NCI-H128 (cell line): ENCODE data around the gene MOXD1.

Experiments used
- DNase-seq: peaks from one replicate; lab custom pipeline; 2025; ENCODE audit not compliant: unreplicated experiment; lab: John Stamatoyannopoulos, UW

Gene MOXD1

GRCh38 chr6:132400883-132401617, at the start of gene MOXD1:
MOXD1 (minus strand) TSS chr6:132401475; CDS start chr6:132401426, 49 bp downstream.
- DNase-seq = no peak

GRCh38 chr6:132446855-132447241, 45.6 kb upstream of the MOXD1 start:
- no peak for DNase-seq

- no peak for DNase-seq
Observed at GRCh38 chr6:132446141-132446854, 45.0 kb upstream of the MOXD1 start.

- DNase-seq = no peak
Observed at GRCh38 chr6:132445201-132445951, 44.1 kb upstream of the MOXD1 start.

- DNase-seq = no peak
Observed at GRCh38 chr6:132443206-132443605, 41.9 kb upstream of the MOXD1 start.

- no peak for DNase-seq
Observed at GRCh38 chr6:132430110-132430509, 28.8 kb upstream of the MOXD1 start.

- no peak for DNase-seq
Observed at GRCh38 chr6:132425176-132425575, 23.9 kb upstream of the MOXD1 start.

- DNase-seq = no peak
Observed at GRCh38 chr6:132423839-132424238, 22.6 kb upstream of the MOXD1 start.

GRCh38 chr6:132418235-132418965, 17.1 kb upstream of the MOXD1 start:
- DNase-seq = no peak

GRCh38 chr6:132414761-132415160, 13.5 kb upstream of the MOXD1 start:
- no peak for DNase-seq

- no peak for DNase-seq
Observed at GRCh38 chr6:132414322-132414721, 13.0 kb upstream of the MOXD1 start.

GRCh38 chr6:132413499-132413802, 12.2 kb upstream of the MOXD1 start:
- DNase-seq = no peak

- no peak for DNase-seq
Observed at GRCh38 chr6:132412656-132413498, 11.6 kb upstream of the MOXD1 start.

GRCh38 chr6:132411296-132411695, 10.0 kb upstream of the MOXD1 start:
- no peak for DNase-seq

- DNase-seq = no peak
Observed at GRCh38 chr6:132410830-132411229, 9.6 kb upstream of the MOXD1 start.

GRCh38 chr6:132405143-132405915, 4.1 kb upstream of the MOXD1 start:
- DNase-seq = no peak

GRCh38 chr6:132404736-132405135, 3.5 kb upstream of the MOXD1 start:
- DNase-seq = no peak

- no peak for DNase-seq
Observed at GRCh38 chr6:132404330-132404729, 3.1 kb upstream of the MOXD1 start.

GRCh38 chr6:132401618-132402285, 477 bp upstream of the MOXD1 start:
- no peak for DNase-seq
